Measurements from ENCODE around the gene TFF3. TPM values are rescaled to one million over a fixed set of nuclear protein-coding genes. Genes with fewer than 3 reads are reported as not detected.

TFF3 gene
- total RNA-seq, 4 donors from 2014 or later, result 0.64 to 4.7 (median 0.89) TPM

DNA sequence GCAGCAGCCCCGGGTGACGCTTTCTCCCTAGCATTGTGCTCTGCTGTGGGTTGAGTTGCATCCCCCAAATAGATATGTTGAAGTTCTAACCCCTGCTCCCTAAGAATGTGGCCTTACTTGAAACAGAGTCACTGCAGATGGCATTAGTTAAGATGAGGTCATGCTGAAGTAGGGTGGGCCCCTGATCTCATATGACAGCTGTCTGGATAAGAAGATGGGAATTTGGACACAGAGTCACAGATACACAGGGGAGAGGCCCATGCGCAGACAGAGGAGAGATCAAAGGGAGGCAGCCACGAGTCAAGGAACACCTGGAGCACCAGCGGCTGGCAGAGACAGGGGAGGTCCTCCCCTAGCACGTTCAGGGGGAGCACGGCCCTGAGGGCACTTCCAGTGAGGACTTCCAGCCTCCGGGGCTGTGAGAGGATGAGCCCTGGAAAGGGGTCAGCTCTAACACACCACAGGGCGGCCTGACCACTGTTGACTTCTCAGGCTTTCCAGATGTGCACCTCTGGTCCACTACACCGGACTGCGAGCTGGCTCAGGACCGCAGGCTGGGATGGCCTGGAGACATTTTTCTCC is 49.9 kb downstream of the TFF3 start:
- TF ChIP-seq, protein P1, sequence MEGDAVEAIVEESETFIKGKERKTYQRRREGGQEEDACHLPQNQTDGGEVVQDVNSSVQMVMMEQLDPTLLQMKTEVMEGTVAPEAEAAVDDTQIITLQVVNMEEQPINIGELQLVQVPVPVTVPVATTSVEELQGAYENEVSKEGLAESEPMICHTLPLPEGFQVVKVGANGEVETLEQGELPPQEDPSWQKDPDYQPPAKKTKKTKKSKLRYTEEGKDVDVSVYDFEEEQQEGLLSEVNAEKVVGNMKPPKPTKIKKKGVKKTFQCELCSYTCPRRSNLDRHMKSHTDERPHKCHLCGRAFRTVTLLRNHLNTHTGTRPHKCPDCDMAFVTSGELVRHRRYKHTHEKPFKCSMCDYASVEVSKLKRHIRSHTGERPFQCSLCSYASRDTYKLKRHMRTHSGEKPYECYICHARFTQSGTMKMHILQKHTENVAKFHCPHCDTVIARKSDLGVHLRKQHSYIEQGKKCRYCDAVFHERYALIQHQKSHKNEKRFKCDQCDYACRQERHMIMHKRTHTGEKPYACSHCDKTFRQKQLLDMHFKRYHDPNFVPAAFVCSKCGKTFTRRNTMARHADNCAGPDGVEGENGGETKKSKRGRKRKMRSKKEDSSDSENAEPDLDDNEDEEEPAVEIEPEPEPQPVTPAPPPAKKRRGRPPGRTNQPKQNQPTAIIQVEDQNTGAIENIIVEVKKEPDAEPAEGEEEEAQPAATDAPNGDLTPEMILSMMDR (IDR thresholded peaks at IDR 0.05 in 4 of 5, conservative IDR thresholded peaks at IDR 0.05 in 1 of 5), result no peak
- no peak for TF ChIP-seq POLR2A (IDR thresholded peaks at IDR 0.05)
- ATAC-seq, result no peak
- no peaks in the 10 kb centered on the region for H3K36me3 ChIP-seq
- H3K9me3 ChIP-seq, result no peaks in the 10 kb centered on the region
- no peak for DNase-seq
- no peak overlapping the region for H3K4me3 ChIP-seq
- peak overlapping the region in 1 of 4 donors; percentile 31 for H3K27ac ChIP-seq
- in situ Hi-C loops (cut with MboI; ENCODE audit: low sequenced_read_pairs in 4 of 4) (no loop called here), intact Hi-C loops (cut with DNase I; ENCODE audit: low total_unique reads) (no loop called here)
- no peaks in the 10 kb centered on the region for H3K27me3 ChIP-seq
- H3K4me1 ChIP-seq, result peaks cover 26 to 33% of the 10 kb centered on the region in 2 donors

DNA sequence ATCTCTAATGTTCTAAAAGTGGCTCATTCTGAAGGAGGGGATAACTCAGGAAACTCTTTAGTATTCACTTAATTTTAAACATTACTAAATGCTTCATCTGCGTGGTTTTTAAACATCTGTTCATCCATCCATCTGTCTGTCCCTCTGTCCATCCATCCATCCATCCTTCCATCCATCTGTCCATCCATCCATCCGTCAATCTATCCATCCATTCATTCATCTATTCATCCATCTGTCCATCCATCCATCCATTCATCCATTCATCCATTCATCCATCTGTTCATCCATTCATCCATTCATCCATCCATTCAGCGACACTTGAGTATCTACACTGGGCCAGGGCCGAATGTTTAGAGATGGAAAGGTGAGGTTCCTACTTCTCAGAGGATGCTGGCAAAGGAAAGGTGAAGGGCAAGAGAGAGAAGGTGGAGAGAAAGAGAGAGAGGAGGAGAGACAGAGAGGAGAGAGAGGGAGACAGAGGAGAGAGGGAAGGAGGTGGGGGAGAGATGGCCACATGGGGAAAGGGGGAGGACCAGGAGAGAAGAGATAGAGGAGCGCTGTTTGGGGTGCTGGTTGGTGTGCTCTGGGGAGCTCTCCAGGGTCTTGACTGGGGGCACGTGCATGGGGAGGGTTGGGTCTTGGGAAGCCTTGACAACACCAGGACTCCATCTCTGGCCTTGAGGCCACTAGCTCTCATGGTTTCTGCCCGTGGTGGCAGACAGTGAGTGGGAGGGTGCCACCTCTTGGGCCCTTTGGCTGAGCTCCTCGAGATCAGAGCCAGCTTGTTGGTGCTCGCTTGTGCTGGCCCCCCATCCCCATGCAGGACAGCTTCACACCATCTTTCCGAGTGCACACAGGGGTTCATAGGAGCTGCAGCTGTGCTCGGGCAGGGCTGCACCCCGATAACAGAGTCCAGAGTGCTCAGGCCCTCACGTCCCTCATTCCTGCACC is 50.7 kb downstream of the TFF3 start:
- intact Hi-C loops (cut with DNase I; ENCODE audit: low total_unique reads) (no loop called here), in situ Hi-C loops (cut with MboI; ENCODE audit: low sequenced_read_pairs in 4 of 4) (no loop called here)
- DNase-seq (no peak), ATAC-seq (no peak)
- Histone ChIP-seq H3K27ac (peak overlapping the region; percentile 34 to 76 (median 68)), H3K27me3 (no peaks in the 10 kb centered on the region), H3K36me3 (no peaks in the 10 kb centered on the region), H3K4me3 (no peak overlapping the region), H3K4me1 (peaks cover 31 to 33% of the 10 kb centered on the region in 2 donors), H3K9me3 (no peaks in the 10 kb centered on the region)
- TF ChIP-seq POLR2A (IDR thresholded peaks at IDR 0.05), result no peak
- TF ChIP-seq, protein P1 (IDR thresholded peaks at IDR 0.05 in 4 of 5, conservative IDR thresholded peaks at IDR 0.05 in 1 of 5), result no peak

DNA sequence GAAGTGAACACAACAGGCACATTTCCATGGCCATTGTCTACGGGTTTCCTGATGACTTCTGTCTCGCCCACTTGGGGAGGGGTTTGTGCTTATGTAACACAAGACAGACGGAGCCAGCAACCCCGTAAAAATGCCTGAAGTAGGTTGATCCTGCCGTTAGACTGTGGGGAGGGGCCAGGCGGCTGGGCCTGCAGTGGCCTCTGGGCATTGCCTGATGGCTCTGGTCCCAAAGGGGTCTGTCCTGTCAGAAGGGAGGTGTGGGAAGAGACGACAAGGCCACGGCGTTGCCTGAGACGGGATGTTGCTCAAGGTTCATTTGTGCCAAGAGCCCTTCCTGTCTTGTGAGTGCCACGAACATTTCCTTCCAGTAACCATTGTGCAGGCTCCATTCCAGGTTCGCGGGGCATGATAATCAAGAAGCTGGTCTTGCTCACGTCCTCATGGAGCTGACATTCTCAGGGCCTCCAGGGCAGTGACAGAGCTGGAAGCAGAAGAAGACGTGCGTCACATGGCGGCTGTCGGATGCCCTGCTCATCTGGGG is 51.5 kb downstream of the TFF3 start:
- Histone ChIP-seq H3K4me3 (no peak overlapping the region), H3K36me3 (no peaks in the 10 kb centered on the region), H3K27me3 (no peaks in the 10 kb centered on the region), H3K9me3 (no peaks in the 10 kb centered on the region), H3K27ac (peak overlapping the region; percentile 59 to 76 (median 68)), H3K4me1 (peaks cover 39 to 40% of the 10 kb centered on the region in 2 donors)
- in situ Hi-C loops (cut with MboI; ENCODE audit: low sequenced_read_pairs in 4 of 4) (no loop called here), intact Hi-C loops (cut with DNase I; ENCODE audit: low total_unique reads) (no loop called here)
- DNase-seq (peak; percentile 25 to 51), ATAC-seq (peak; percentile 45 to 48)
- TF ChIP-seq POLR2A (IDR thresholded peaks at IDR 0.05), result no peak
- TF ChIP-seq, protein P1 (IDR thresholded peaks at IDR 0.05 in 4 of 5, conservative IDR thresholded peaks at IDR 0.05 in 1 of 5), result no peak

DNA sequence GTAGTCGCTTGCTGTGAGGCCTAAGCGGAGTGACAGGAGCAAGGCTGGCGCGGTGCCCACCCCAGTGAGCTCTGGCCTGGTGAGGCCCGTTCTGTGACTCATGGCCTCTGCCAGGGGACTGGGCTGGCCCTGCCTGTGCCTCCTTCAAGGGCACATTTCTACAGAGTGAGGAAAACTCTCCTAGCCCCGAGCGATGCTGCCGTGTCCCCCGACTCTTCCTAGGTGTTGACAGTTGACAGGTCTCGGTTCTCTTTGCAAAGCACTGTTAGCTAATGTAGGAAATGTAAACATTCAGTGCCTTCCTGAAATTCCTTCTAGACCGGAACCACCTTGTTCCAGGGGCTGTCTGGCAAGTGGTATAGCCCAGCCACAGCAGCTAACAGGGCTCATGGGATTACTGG is 52.4 kb downstream of the TFF3 start:
- no peak for TF ChIP-seq POLR2A (IDR thresholded peaks at IDR 0.05)
- TF ChIP-seq, protein P1 (IDR thresholded peaks at IDR 0.05 in 4 of 5, conservative IDR thresholded peaks at IDR 0.05 in 1 of 5), result no peak
- ATAC-seq (peak; percentile 34 to 70), DNase-seq (peak; percentile 56 to 87)
- Histone ChIP-seq H3K4me1 (peaks cover 37 to 38% of the 10 kb centered on the region in 2 donors), H3K9me3 (no peaks in the 10 kb centered on the region), H3K36me3 (no peaks in the 10 kb centered on the region), H3K27me3 (no peaks in the 10 kb centered on the region), H3K27ac (peak overlapping the region; percentile 59 to 76 (median 68)), H3K4me3 (no peak overlapping the region)
- in situ Hi-C loops (cut with MboI; ENCODE audit: low sequenced_read_pairs in 4 of 4), result no loop called here
- intact Hi-C loops (cut with DNase I; ENCODE audit: low total_unique reads), result no loop called here
